D721Med (cell line): ENCODE measurements around the gene NAGLU.
"Not testable (repeated sequence)": the region's sequence is repeated elsewhere in the genome, so short reads cannot be mapped to it uniquely, and the experiment has no call there.

Source experiments
- DNase-seq: peaks from one replicate; pipeline ENCODE4 v3.0.0; 2011; ENCODE audit warnings: low spot score; ENCODE audit not compliant: insufficient read length
- FAIRE-seq: peaks from 2 replicates; lab custom pipeline; 2011; peaks lifted over from hg19 to GRCh38; lab: Jason Lieb, UNC
- CTCF ChIP-seq: IDR thresholded peaks from 2 replicates; pipeline ENCODE4 v1.5.1; 2012; ENCODE audit warnings: mild to moderate bottlenecking, control low read depth; ENCODE audit not compliant: insufficient read depth; ENCODE audit errors: missing control alignments

NAGLU gene

DNA sequence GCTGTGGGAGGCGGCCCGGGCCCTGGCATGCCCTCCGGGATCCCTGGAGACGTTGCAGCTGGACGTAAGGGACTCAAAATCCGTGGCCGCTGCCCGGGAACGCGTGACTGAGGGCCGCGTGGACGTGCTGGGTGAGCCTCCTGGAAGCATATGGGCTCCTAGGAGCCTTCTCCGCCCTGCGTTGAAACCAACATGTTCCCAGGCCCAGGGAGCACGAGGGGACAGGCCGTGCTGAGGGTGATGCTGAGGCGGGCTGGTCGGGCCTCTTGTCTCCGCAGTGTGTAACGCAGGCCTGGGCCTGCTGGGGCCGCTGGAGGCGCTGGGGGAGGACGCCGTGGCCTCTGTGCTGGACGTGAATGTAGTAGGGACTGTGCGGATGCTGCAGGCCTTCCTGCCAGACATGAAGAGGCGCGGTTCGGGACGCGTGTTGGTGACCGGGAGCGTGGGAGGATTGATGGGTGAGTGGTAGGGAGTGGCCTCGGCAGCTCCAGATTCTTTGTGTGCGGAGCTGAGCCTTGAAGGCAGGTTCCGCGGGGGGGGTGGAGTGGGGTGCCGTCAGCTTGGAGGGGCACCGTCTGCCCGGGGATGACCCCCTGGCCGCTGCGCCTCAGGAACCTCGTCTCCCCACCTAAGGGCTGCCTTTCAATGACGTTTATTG is 17.2 kb downstream of the NAGLU start:
- FAIRE-seq (no peak), DNase-seq (no peak)
- TF ChIP-seq CTCF: no peak

GRCh38 chr17:42553866-42554249 is 17.8 kb downstream of the NAGLU start:
- FAIRE-seq: no peak
- no peak for TF ChIP-seq CTCF
- DNase-seq: no peak

DNA sequence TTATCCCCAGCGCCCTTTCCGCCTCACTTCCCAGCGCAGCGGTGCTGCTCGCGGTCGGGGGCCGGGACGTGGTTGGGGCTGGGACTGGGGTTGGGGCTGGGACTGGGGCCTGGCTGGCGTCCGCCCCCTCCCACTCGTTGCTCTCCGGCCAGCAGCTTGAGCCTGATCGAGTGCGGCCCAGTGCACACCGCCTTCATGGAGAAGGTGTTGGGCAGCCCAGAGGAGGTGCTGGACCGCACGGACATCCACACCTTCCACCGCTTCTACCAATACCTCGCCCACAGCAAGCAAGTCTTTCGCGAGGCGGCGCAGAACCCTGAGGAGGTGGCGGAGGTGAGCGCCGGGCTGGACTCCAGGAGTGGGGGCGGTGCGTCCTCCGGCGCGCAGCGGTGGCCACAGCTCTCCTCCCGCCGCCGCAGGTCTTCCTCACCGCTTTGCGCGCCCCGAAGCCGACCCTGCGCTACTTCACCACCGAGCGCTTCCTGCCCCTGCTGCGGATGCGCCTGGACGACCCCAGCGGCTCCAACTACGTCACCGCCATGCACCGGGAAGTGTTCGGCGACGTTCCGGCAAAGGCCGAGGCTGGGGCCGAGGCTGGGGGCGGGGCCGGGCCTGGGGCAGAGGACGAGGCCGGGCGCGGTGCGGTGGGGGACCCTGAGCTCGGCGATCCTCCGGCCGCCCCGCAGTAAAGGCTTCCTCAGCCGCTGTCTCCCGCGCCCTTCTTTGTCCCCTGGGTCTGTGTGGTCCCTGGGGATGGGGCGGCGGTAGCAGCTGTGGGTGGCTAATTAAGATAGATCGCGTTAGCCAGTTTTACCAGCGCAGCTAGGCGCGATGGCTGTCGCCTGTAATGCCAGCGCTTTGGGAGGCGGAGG is 18.4 kb downstream of the NAGLU start:
- DNase-seq: peak; percentile 90
- no peak for TF ChIP-seq CTCF
- no peak for FAIRE-seq

GRCh38 chr17:42555122-42555622 is 19.1 kb downstream of the NAGLU start:
- no peak for TF ChIP-seq CTCF
- no peak for FAIRE-seq
- no peak for DNase-seq

- not testable (repeated sequence) for FAIRE-seq, DNase-seq
These were observed 20.0 kb downstream of the NAGLU start for GRCh38 chr17:42555961-42556617.

- no peak for DNase-seq
- no peak for TF ChIP-seq CTCF
- FAIRE-seq: no peak
These were observed 23.0 kb downstream of the NAGLU start for GRCh38 chr17:42559075-42559474.

- DNase-seq (no peak), FAIRE-seq (no peak)
- TF ChIP-seq CTCF: no peak
These were observed 24.2 kb downstream of the NAGLU start for GRCh38 chr17:42560246-42560645.
